Activated CD8-positive, alpha-beta T cell treated with anti-CD3 and anti-CD28 coated beads for 36 hours (primary cell): ENCODE results near the gene AP3B2. TPM values are rescaled to one million over a fixed set of nuclear protein-coding genes. Genes with fewer than 3 reads are reported as not detected.

Experiments
- ATAC-seq: fragments of 200-7000 bp; cut with Tn5 transposase; one replicate; pipeline ENCODE4 v1.10.0; 2021; ENCODE audit warnings: mild to moderate bottlenecking, moderate library complexity
- CTCF ChIA-PET: fragments of 350-600 bp; sonication (Branson Sonifier 250); formaldehyde crosslinking; loops from one replicate; lab custom pipeline; 2021; ENCODE audit warnings: antibody characterized with exemption; lab: Charles Lee
- POLR2A ChIA-PET: fragments of 350-600 bp; sonication (Branson Sonifier 250); formaldehyde crosslinking; loops from one replicate; lab custom pipeline; 2021; ENCODE audit warnings: antibody characterized with exemption; lab: Charles Lee
- DNase-seq: peaks from one replicate; pipeline ENCODE4 v3.0.0-alpha.2; 2020
- H3K27ac Mint-ChIP-seq: one replicate; pipeline ENCODE4 v1.8.0; 2021; ENCODE audit warnings: mild to moderate bottlenecking, mixed read lengths
- H3K27me3 Mint-ChIP-seq: one replicate; pipeline ENCODE4 v1.8.0; 2021; ENCODE audit warnings: mixed read lengths
- H3K36me3 Mint-ChIP-seq: one replicate; pipeline ENCODE4 v1.8.0; 2021; ENCODE audit warnings: low read depth, mixed read lengths
- H3K4me1 Mint-ChIP-seq: one replicate; pipeline ENCODE4 v1.8.0; 2021; ENCODE audit warnings: low read depth, mixed read lengths
- H3K4me3 Mint-ChIP-seq: one replicate; pipeline ENCODE4 v1.8.0; 2021; ENCODE audit warnings: mild to moderate bottlenecking, moderate library complexity, mixed read lengths
- H3K9me3 Mint-ChIP-seq: one replicate; pipeline ENCODE4 v1.8.0; 2021; ENCODE audit warnings: mixed read lengths
- CTCF ChIP-seq: fragments of 200-600 bp; IDR thresholded peaks from one replicate; pipeline ENCODE4 v1.8.0; 2022; ENCODE audit warnings: antibody characterized with exemption, mild to moderate bottlenecking
- intact Hi-C: fragments of 100-400 bp; cut with micrococcal nuclease; formaldehyde crosslinking; loops from one replicate; pipeline ENCODE4 v1.10.0; 2022
- total RNA-seq, 2 experiments: library from RNA; stranded (reverse); gene quantifications; one replicate each; pipeline ENCODE4 v1.2.3, GENCODE V29; 2021

The AP3B2 gene
- total RNA-seq, 2 experiments from 2014 or later, result 0.16 to 0.18 TPM

DNA sequence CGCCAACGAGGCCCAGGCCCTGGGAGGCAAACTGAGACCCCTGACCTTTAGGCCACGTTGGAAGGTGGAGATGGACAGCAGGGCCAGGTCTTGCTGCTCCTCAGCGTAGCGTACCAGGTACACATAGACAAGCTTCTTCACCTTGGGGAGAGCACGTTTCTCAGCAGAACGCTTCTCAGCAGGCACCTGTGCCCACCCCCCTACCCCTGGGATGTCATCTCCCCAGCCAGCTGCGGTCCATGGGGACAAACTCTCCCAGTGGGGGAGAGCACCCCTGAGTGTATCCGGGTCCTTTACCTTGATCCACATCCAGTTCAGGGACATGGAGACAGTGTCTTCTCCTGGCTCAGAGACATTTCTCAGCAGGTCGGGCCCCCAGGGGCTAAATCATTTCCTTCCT lies 21.0 kb downstream of the AP3B2 start:
- ChIA-PET POLR2A (no interaction called here), CTCF (no interaction called here)
- H3K36me3 Mint-ChIP-seq, result no peaks in the 10 kb centered on the region
- no peaks in the 10 kb centered on the region for H3K4me1 Mint-ChIP-seq
- DNase-seq (no peak), ATAC-seq (no peak)
- peaks cover 1% of the 10 kb centered on the region for H3K27me3 Mint-ChIP-seq
- no peaks in the 10 kb centered on the region for H3K9me3 Mint-ChIP-seq
- no peak overlapping the region for H3K27ac Mint-ChIP-seq
- intact Hi-C loops, result no loop called here
- H3K4me3 Mint-ChIP-seq, result no peak overlapping the region
- no peak for TF ChIP-seq CTCF

- ChIA-PET CTCF (interaction anchor here (1.0 to 1.4 kb wide), 3 partner anchors 29 to 69 kb away, joined by 3 to 5 read pairs (median 3); no protein-coding TSS in a partner anchor), POLR2A (interaction anchor here (0.9 to 1.0 kb wide), 2 partner anchors 20 to 129 kb away, joined by 3 read pairs; no protein-coding TSS in a partner anchor)
- ATAC-seq (no peak), DNase-seq (no peak)
- Mint-ChIP-seq H3K27ac (no peak overlapping the region), H3K36me3 (no peaks in the 10 kb centered on the region), H3K9me3 (no peaks in the 10 kb centered on the region), H3K4me1 (peaks cover 6% of the 10 kb centered on the region), H3K27me3 (no peaks in the 10 kb centered on the region), H3K4me3 (peak overlapping the region; percentile 81)
- intact Hi-C loops, result no loop called here
- no peak for TF ChIP-seq CTCF
Measured at GRCh38 chr15:82681371-82681770, 28.3 kb downstream of the AP3B2 start.

- Mint-ChIP-seq H3K36me3 (no peaks in the 10 kb centered on the region), H3K4me3 (peak overlapping the region; percentile 81), H3K4me1 (peaks cover 6% of the 10 kb centered on the region), H3K9me3 (no peaks in the 10 kb centered on the region), H3K27me3 (no peaks in the 10 kb centered on the region), H3K27ac (peak overlapping the region; percentile 81)
- DNase-seq (peak; percentile 84), ATAC-seq (peak; percentile 98)
- intact Hi-C loops, result no loop called here
- TF ChIP-seq CTCF, result peak; percentile 46
- ChIA-PET CTCF (interaction anchor here (0.5 to 1.4 kb wide), 4 partner anchors 30 to 311 kb away, joined by 3 to 5 read pairs (median 3); no protein-coding TSS in a partner anchor), POLR2A (interaction anchor here (0.8 to 1.0 kb wide), 4 partner anchors 21 to 140 kb away, joined by 3 to 5 read pairs (median 3); partner anchors contain the start of gene RPS17)
Measured at GRCh38 chr15:82680200-82681102, 29.2 kb downstream of the AP3B2 start.

DNA sequence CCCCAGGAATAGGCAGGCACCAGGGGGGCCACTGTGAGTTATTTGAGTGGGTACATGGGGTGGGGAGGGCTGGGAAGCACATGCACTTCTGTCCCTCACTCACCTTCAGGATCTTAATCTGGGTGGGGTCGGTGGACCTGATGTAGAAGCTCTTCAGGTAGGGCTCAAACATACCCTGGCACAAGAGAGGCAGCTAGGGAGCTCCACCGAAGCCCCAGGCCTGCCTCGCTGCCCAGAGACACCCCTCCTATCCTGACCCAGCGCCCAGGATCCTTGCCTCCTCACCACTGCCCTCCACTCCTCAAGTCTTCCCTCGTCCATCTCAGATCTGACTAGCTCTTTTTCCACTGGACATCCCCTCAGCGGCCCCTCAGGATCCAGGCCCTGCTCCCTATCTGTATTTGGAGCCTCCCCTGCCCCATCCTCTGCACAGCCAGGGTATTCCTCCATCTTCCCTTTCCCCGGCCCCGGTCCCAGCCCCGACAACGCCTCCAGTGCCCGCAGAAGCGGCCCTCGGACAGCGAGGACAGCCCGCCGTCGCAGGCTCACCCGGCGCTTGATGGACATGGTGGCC lies 30.0 kb downstream of the AP3B2 start:
- ATAC-seq (no peak), DNase-seq (no peak)
- no peak for TF ChIP-seq CTCF
- H3K4me1 Mint-ChIP-seq, result peaks cover 6% of the 10 kb centered on the region
- H3K9me3 Mint-ChIP-seq, result no peaks in the 10 kb centered on the region
- no peaks in the 10 kb centered on the region for H3K27me3 Mint-ChIP-seq
- POLR2A ChIA-PET, result interaction anchor here (1.0 kb wide), 1 partner anchor 139 kb away, joined by 3 read pairs; the partner anchor contains the start of gene RPS17
- CTCF ChIA-PET, result interaction anchor here (0.5 kb wide), 1 partner anchor 311 kb away, joined by 3 read pairs; no protein-coding TSS in a partner anchor
- no peak overlapping the region for H3K27ac Mint-ChIP-seq
- H3K4me3 Mint-ChIP-seq, result peak overlapping the region; percentile 81
- intact Hi-C loops, result no loop called here
- H3K36me3 Mint-ChIP-seq, result no peaks in the 10 kb centered on the region
